Uterus (tissue), 4 donors: Measurements from ENCODE around the gene RAPSN. TPM values are rescaled to one million over a fixed set of nuclear protein-coding genes. Genes with fewer than 3 reads are reported as not detected.

Source experiments
- DNase-seq, 2 donors: peaks; one replicate each; pipeline ENCODE4 v3.0.0-alpha.2; 2019 to 2020
- H3K27ac ChIP-seq, 2 donors: fragments of 200-600 bp; sonication (generic); 1 replicate in 1 of 2; 2 replicates in 1 of 2; pipeline ENCODE4 v1.5.1; 2016 to 2018
- H3K27me3 ChIP-seq, 2 donors: fragments of 200-600 bp; sonication (generic); one replicate each; pipeline ENCODE4 v1.5.1; 2018 to 2019; ENCODE audit warnings: control low read depth in 1 of 2
- H3K36me3 ChIP-seq, 2 donors: fragments of 200-600 bp; sonication (generic); one replicate each; pipeline ENCODE4 v1.5.1; 2019; ENCODE audit warnings: control low read depth in 1 of 2
- H3K4me1 ChIP-seq, 2 donors: fragments of 200-600 bp; sonication (generic); one replicate each; pipeline ENCODE4 v1.5.1; 2018 to 2019; ENCODE audit warnings: control low read depth in 1 of 2
- H3K4me3 ChIP-seq, 2 donors: fragments of 200-600 bp; sonication (generic); 1 replicate in 1 of 2; 2 replicates in 1 of 2; pipeline ENCODE4 v1.5.1; 2018 to 2019; ENCODE audit warnings: mild to moderate bottlenecking in 1 of 2
- H3K9me3 ChIP-seq, 2 donors: fragments of 200-600 bp; sonication (generic); one replicate each; pipeline ENCODE4 v1.5.1; 2019; ENCODE audit warnings: control low read depth in 1 of 2
- POLR2A ChIP-seq, 2 donors: fragments of 450-650 bp; IDR thresholded peaks; one replicate each; pipeline ENCODE4 v1.6.1; 2016; ENCODE audit warnings: antibody characterized with exemption in 2 of 2, mild to moderate bottlenecking in 1 of 2, moderate library complexity in 1 of 2
- intact Hi-C: fragments of 100-400 bp; cut with DNase I; formaldehyde crosslinking; loops from one replicate; pipeline ENCODE4 v1.15.1; 2023; ENCODE audit warnings: low total_unique reads
- total RNA-seq, 4 donors: library from RNA; depleted of rRNA in 3 of 4; stranded (reverse); fragments of >200 nt in 3 of 4; gene quantifications; one replicate each; pipeline versions ENCODE4 v1.1.0 to v1.2.4, GENCODE V29; 2014 to 2023
- TF ChIP-seq, protein P1 (sequence below), 4 experiments: fragments of 200-600 bp in 2 of 4; fragments of 450-650 bp in 2 of 4; sonication (generic) in 2 of 4; IDR thresholded peaks; one replicate each; pipeline ENCODE4 v1.5.1; 2016 to 2019; ENCODE audit warnings: antibody characterized with exemption in 4 of 4, mild to moderate bottlenecking in 2 of 4, moderate library complexity in 1 of 4
- donor health status: DM: yes; HTN: yes; CAD: no.

Gene RAPSN
- under 1 TPM in 1 of 4 donors, not detected in 3; 0.41 TPM for total RNA-seq

DNA sequence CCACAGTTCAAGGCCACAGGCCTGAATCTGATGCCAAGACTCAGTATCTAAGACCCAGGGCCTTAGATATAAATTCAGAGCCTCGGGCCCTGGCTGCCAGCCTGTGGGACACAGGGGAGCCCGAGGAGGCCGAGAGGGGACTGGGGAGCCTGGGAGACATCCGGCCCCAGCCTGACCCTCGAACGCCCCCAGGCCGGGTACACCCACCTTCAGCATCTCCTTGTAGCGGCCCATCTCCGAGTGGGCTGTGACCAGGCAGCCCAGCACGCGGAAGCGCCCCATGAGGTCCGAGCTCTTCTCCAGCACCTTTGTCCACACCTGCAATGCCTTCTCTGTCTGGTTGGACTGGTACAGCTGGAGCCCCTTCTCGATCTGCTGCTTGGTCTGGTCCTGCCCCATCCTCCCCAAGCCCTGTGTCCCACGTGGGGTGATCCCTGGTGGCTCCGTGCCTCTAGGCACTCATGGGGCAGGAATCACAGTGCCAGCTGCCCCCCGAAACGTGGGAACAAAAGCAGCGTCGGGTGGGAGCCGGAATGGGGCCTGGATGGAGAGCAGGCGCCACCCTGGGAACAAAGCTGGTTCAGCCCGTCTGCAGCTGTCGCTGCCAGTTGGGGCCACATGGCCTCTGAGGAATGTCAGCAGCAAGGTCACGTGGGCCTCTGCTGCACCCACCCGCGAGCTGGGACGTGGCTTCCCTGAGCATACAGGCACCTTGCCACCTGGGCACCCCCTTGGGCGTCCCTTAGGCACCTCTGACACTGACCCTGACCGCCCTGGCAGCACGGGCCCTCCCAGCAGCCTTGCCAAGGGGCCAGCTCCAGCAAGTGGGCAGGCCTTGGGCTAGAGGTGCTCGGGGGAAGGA lies at the start of gene RAPSN:
RAPSN (minus strand) TSS at position 571 of the 862 bp plus-strand sequence; CDS start at position 399, 172 bp downstream.
- no peaks in the 10 kb centered on the region for H3K9me3 ChIP-seq
- intact Hi-C loops, result no loop called here
- H3K36me3 ChIP-seq, result no peaks in the 10 kb centered on the region
- H3K27ac ChIP-seq, result no peak within 1 kb of the TSS
- H3K4me1 ChIP-seq, result no peaks in the 10 kb centered on the region
- no peak for TF ChIP-seq POLR2A (IDR thresholded peaks at IDR 0.05)
- TF ChIP-seq, protein P1, sequence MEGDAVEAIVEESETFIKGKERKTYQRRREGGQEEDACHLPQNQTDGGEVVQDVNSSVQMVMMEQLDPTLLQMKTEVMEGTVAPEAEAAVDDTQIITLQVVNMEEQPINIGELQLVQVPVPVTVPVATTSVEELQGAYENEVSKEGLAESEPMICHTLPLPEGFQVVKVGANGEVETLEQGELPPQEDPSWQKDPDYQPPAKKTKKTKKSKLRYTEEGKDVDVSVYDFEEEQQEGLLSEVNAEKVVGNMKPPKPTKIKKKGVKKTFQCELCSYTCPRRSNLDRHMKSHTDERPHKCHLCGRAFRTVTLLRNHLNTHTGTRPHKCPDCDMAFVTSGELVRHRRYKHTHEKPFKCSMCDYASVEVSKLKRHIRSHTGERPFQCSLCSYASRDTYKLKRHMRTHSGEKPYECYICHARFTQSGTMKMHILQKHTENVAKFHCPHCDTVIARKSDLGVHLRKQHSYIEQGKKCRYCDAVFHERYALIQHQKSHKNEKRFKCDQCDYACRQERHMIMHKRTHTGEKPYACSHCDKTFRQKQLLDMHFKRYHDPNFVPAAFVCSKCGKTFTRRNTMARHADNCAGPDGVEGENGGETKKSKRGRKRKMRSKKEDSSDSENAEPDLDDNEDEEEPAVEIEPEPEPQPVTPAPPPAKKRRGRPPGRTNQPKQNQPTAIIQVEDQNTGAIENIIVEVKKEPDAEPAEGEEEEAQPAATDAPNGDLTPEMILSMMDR (IDR thresholded peaks at IDR 0.05), result no peak
- no peak within 1 kb of the TSS for H3K4me3 ChIP-seq
- H3K27me3 ChIP-seq, result no peaks in the 10 kb centered on the region
- DNase-seq, result no peak

DNA sequence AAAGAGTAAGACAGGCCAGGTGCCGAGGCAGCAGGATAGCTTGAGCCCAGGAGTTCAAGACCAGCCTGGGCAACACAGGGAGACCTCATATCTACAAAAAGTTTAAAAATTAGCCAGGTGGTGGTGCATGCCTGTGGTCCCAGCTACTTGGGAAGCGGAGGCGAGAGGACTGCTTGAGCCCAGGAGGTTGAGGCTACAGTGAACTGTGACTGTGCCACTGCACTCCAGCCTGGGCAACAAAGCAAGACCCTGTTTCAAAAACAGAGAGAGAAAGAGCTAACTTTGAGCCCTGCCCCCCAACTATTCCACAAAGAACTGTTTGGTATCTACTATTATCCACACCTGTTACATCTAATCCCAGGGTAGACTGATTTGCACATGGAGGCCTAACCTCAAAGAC lies 49.2 kb upstream of the RAPSN start:
- no peak for DNase-seq
- intact Hi-C loops, result no loop called here
- Histone ChIP-seq H3K4me1 (no peaks in the 10 kb centered on the region), H3K9me3 (no peaks in the 10 kb centered on the region), H3K4me3 (no peak overlapping the region), H3K27ac (no peak overlapping the region), H3K27me3 (no peaks in the 10 kb centered on the region), H3K36me3 (no peaks in the 10 kb centered on the region)
- TF ChIP-seq, protein P1 (IDR thresholded peaks at IDR 0.05), result no peak
- no peak for TF ChIP-seq POLR2A (IDR thresholded peaks at IDR 0.05)

DNA sequence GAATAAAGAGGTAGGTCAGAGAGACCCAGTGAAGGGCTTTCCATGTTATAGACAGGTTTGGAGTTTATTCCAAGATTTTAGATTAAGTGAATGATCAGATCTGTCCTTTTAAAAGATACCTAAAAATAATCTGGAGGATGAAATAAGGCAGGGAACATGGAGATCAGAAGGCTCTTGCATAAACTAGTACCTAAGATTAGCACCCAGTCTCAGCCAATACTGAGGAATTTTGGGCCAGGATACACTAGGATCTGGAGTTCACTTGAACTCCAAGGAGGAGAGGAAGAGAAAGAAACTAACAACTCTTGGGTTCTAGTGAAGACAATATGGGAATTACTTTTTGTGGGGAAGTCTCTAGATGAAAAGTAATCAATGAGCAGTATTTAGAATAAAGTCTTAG lies 47.9 kb upstream of the RAPSN start:
- H3K27me3 ChIP-seq, result no peaks in the 10 kb centered on the region
- no peak overlapping the region for H3K4me3 ChIP-seq
- intact Hi-C loops, result no loop called here
- TF ChIP-seq POLR2A (IDR thresholded peaks at IDR 0.05), result no peak
- TF ChIP-seq, protein P1 (IDR thresholded peaks at IDR 0.05), result no peak
- no peaks in the 10 kb centered on the region for H3K36me3 ChIP-seq
- no peaks in the 10 kb centered on the region for H3K4me1 ChIP-seq
- DNase-seq, result no peak
- no peak overlapping the region for H3K27ac ChIP-seq
- no peaks in the 10 kb centered on the region for H3K9me3 ChIP-seq

DNA sequence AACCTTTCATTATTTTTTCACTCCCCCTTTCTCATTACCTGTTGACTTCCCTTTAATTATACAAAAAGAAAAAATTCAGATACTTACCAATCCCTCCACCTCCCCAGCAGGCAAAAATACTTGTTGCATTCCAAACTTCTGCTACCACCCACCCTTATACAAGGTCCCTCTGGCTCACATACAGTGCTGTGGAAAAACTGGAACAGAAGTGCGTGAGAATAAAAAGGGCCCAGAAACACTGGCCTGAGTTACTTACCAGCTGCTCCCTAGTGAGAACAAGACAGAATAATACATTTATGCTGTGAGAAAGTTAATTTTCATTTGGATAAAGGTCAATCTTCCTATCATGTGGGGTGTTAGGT lies 46.9 kb upstream of the RAPSN start:
- no peaks in the 10 kb centered on the region for H3K4me1 ChIP-seq
- no peaks in the 10 kb centered on the region for H3K27me3 ChIP-seq
- H3K36me3 ChIP-seq, result no peaks in the 10 kb centered on the region
- no peak overlapping the region for H3K4me3 ChIP-seq
- H3K27ac ChIP-seq, result no peak overlapping the region
- H3K9me3 ChIP-seq, result no peaks in the 10 kb centered on the region
- DNase-seq, result no peak
- TF ChIP-seq, protein P1 (IDR thresholded peaks at IDR 0.05), result no peak
- TF ChIP-seq POLR2A (IDR thresholded peaks at IDR 0.05), result no peak
- intact Hi-C loops, result no loop called here

GRCh38 chr11:47495011-47495855 lies 46.3 kb upstream of the RAPSN start:
- no peaks in the 10 kb centered on the region for H3K9me3 ChIP-seq
- TF ChIP-seq, protein P1 (IDR thresholded peaks at IDR 0.05), result no peak
- no peak for TF ChIP-seq POLR2A (IDR thresholded peaks at IDR 0.05)
- no peaks in the 10 kb centered on the region for H3K36me3 ChIP-seq
- H3K4me3 ChIP-seq, result no peak overlapping the region
- H3K27me3 ChIP-seq, result no peaks in the 10 kb centered on the region
- H3K27ac ChIP-seq, result no peak overlapping the region
- H3K4me1 ChIP-seq, result no peaks in the 10 kb centered on the region
- DNase-seq, result no peak
- intact Hi-C loops, result no loop called here
